ENCODE measurements around the gene CCDC134. TPM values are rescaled to one million over a fixed set of nuclear protein-coding genes. Genes with fewer than 3 reads are reported as not detected.

Gene CCDC134
- polyA plus RNA-seq, 1 of the 3 experiments (the other 2 are of a cell fraction): 2.0 TPM

DNA sequence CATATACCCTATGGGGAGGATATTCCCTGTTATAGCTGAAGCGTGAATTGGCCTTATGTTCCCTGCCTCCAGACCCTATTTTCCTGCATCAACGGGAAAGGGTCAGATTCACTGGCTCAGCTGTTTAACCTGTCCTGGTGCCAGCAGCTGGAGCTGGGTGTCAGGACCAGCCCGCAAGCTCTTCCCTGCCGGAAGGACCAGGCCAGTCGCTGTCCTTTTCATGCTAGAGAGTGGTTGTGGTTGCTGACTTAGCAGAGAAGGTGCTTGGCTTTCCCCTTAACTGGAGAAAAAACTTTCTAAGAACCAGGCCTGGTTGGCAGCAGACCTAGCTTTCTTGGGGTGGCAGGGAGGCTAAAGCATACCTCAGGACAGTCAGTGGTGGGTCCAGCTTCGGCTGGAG lies 27.2 kb downstream of the CCDC134 start:
- no peaks in the 10 kb centered on the region for H4K20me1 ChIP-seq (ENCODE audit: insufficient read depth)
- no peaks in the 10 kb centered on the region; a peak in 1 of 4 replicates for H3K4me1 ChIP-seq (ENCODE audit: control insufficient read depth in 1 of 2, insufficient read depth in 2 of 2, low read depth in 1 of 2, low read length in 1 of 2)
- H3K79me2 ChIP-seq (ENCODE audit: insufficient read depth): no peaks in the 10 kb centered on the region
- H3K9ac ChIP-seq: no peak overlapping the region
- ChIA-PET POLR2A (no interaction called here), CTCF (interaction anchor here (2.2 to 2.4 kb wide), 2 partner anchors 124 to 130 kb away, joined by 5 to 8 read pairs; partner anchors contain the start of gene SMIM45)
- 100% methylated on average over 3 of the region's 6 CpGs for WGBS (ENCODE audit: low lambda C conversion rate)
- H3K9me3 ChIP-seq: no peaks in the 10 kb centered on the region
- no peaks in the 10 kb centered on the region for H3K9me2 ChIP-seq
- H2AFZ ChIP-seq (ENCODE audit: low read depth): no peak overlapping the region
- no peak overlapping the region for H3K4me2 ChIP-seq
- H3K27ac ChIP-seq (ENCODE audit: low read depth in 2 of 2, low read length in 1 of 2): no peak overlapping the region
- H3K36me3 ChIP-seq (replicated peaks in 1 of 2; ENCODE audit: control insufficient read depth in 1 of 2, insufficient read depth in 2 of 2, low read length in 1 of 2): no peaks in the 10 kb centered on the region
- DNase-seq: no peak
- no peaks in the 10 kb centered on the region for H3K27me3 ChIP-seq (ENCODE audit: insufficient read depth)
- H3K4me3 ChIP-seq (ENCODE audit: low read depth in 2 of 2, low read length in 1 of 2): no peak overlapping the region
- TF ChIP-seq NFIC (IDR thresholded peaks at IDR 0.05; ENCODE audit: borderline replicate concordance): no peak
- no peak for TF ChIP-seq POLR2AphosphoS5 (IDR thresholded peaks at IDR 0.05; ENCODE audit: low read depth, low read length)
- TF ChIP-seq, protein P1, sequence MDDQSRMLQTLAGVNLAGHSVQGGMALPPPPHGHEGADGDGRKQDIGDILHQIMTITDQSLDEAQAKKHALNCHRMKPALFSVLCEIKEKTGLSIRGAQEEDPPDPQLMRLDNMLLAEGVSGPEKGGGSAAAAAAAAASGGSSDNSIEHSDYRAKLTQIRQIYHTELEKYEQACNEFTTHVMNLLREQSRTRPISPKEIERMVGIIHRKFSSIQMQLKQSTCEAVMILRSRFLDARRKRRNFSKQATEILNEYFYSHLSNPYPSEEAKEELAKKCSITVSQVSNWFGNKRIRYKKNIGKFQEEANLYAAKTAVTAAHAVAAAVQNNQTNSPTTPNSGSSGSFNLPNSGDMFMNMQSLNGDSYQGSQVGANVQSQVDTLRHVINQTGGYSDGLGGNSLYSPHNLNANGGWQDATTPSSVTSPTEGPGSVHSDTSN (IDR thresholded peaks at IDR 0.05): no peak
- no peak for TF ChIP-seq MXI1 (IDR thresholded peaks at IDR 0.05; ENCODE audit: low read depth, low read length)
- no peak for TF ChIP-seq TEAD4 (IDR thresholded peaks at IDR 0.05; ENCODE audit: borderline replicate concordance, insufficient read depth)
- no peak for TF ChIP-seq TCF12 (IDR thresholded peaks at IDR 0.05)
- TF ChIP-seq RFX5 (IDR thresholded peaks at IDR 0.05; ENCODE audit: low read length): no peak
- no peak for TF ChIP-seq RCOR1 (IDR thresholded peaks at IDR 0.05; ENCODE audit: low read length)
- TF ChIP-seq TAF1 (IDR thresholded peaks at IDR 0.05; ENCODE audit: borderline replicate concordance, low read depth, low read length): no peak
- TF ChIP-seq EP300 (IDR thresholded peaks at IDR 0.05; ENCODE audit: borderline replicate concordance in 1 of 2, low read depth in 1 of 2, low read length in 1 of 2): no peak
- TF ChIP-seq RXRA (IDR thresholded peaks at IDR 0.05; ENCODE audit: borderline replicate concordance, low read depth): no peak
- TF ChIP-seq EZH2phosphoT487 (IDR thresholded peaks at IDR 0.05; ENCODE audit: borderline replicate concordance, low read depth): no peak
- TF ChIP-seq RAD21 (IDR thresholded peaks at IDR 0.05; ENCODE audit: low read length): no peak
- no peak for TF ChIP-seq FOXM1 (IDR thresholded peaks at IDR 0.05; ENCODE audit: low read depth)
- no peak for TF ChIP-seq JUND (IDR thresholded peaks at IDR 0.05)
- no peak for TF ChIP-seq NRF1 (IDR thresholded peaks at IDR 0.05; ENCODE audit: low read depth, low read length)
- no peaks in the 10 kb centered on the region for H3F3A ChIP-seq (replicated peaks; ENCODE audit: insufficient read depth)

DNA sequence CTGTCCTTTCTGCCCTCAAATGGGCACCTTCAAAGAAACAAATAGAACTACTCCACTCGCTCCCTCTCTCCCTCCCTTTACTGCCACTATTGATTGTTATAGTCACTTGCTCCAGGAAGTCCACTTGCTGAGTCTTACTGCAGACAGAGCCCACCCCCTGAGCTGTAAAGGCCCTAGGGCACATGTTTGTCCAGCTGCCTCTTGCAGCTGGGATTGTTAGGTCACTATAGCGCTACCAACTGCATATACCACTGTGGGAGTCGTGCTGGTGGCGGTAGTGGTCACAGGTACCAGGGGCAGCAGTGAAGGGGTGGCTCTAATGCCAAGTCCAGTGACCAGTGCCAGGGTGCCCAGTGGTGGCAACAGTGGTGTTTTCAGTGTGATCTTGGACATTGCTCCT lies 28.0 kb downstream of the CCDC134 start:
- POLR2A ChIA-PET: no interaction called here
- no peak overlapping the region for H3K9ac ChIP-seq
- no peaks in the 10 kb centered on the region for H3K9me2 ChIP-seq
- H3K4me3 ChIP-seq (ENCODE audit: low read depth in 2 of 2, low read length in 1 of 2): no peak overlapping the region
- no peaks in the 10 kb centered on the region for H3K9me3 ChIP-seq
- CTCF ChIA-PET: interaction anchor here (1.0 to 2.2 kb wide), 2 partner anchors 123 to 132 kb away, joined by 3 to 5 read pairs; partner anchors contain the start of gene SMIM45
- no peak for DNase-seq
- no peaks in the 10 kb centered on the region for H3K27me3 ChIP-seq (ENCODE audit: insufficient read depth)
- H3K36me3 ChIP-seq (replicated peaks in 1 of 2; ENCODE audit: control insufficient read depth in 1 of 2, insufficient read depth in 2 of 2, low read length in 1 of 2): no peaks in the 10 kb centered on the region
- 95% methylated on average over 2 of the region's 4 CpGs for WGBS (ENCODE audit: low lambda C conversion rate)
- no peaks in the 10 kb centered on the region for H3F3A ChIP-seq (replicated peaks; ENCODE audit: insufficient read depth)
- TF ChIP-seq RAD21 (IDR thresholded peaks at IDR 0.05; ENCODE audit: low read length): no peak
- H4K20me1 ChIP-seq (ENCODE audit: insufficient read depth): no peaks in the 10 kb centered on the region
- H3K27ac ChIP-seq (ENCODE audit: low read depth in 2 of 2, low read length in 1 of 2): no peak overlapping the region
- H3K4me1 ChIP-seq (ENCODE audit: control insufficient read depth in 1 of 2, insufficient read depth in 2 of 2, low read depth in 1 of 2, low read length in 1 of 2): no peaks in the 10 kb centered on the region; a peak in 1 of 4 replicates
- no peak overlapping the region for H2AFZ ChIP-seq (ENCODE audit: low read depth)
- H3K79me2 ChIP-seq (ENCODE audit: insufficient read depth): no peaks in the 10 kb centered on the region
- no peak overlapping the region for H3K4me2 ChIP-seq
